ENCODE results near the gene CHN2. TPM values are rescaled to one million over a fixed set of nuclear protein-coding genes. Genes with fewer than 3 reads are reported as not detected.
A peak's percentile ranks its signal among the peaks of the same experiment; 100 is the strongest.
"Not testable (repeated sequence)": the region's sequence is repeated elsewhere in the genome, so short reads cannot be mapped to it uniquely, and the experiment has no call there.

CHN2 gene
- total RNA-seq, 6 donors from 2014 or later, result 6.2 to 13.7 (median 11.2) TPM

DNA sequence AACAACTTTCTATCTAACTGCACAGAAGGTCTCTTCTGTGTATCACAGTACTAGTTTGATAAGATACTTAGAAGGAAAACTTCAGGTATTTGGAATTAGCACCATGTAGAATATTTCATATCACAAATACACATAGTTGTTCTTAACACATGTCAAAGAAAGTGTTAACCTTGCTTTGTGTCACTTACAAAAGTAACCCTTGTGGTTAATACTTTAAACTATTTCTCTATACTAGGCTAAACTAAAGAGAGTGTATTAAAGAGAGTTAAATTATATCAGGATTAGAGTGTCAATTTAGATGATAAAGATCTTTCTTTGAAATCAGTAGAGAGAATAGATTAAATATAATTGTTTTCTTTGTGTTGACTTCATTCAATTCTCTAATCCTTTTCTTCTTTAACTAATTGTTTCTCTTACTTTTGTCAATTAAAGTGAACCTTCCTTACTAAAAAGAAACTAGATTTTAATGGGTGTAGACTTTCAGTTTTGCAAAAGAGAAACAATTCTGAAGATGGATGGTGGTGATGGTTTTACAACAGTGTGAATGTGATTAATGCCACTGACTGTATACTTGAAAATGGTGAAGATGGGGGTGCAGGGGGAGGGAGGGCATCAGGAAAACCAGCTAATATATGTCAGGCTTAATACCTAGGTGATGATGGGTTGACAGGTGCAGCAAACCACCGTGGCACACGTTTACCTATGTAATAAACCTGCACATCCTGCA lies 67.8 kb downstream of the CHN2 start:
- TF ChIP-seq POLR2A (IDR thresholded peaks at IDR 0.05) (no peak), EP300 (IDR thresholded peaks at IDR 0.05) (no peak), POLR2AphosphoS5 (IDR thresholded peaks at IDR 0.05) (no peak)
- TF ChIP-seq, protein P1, sequence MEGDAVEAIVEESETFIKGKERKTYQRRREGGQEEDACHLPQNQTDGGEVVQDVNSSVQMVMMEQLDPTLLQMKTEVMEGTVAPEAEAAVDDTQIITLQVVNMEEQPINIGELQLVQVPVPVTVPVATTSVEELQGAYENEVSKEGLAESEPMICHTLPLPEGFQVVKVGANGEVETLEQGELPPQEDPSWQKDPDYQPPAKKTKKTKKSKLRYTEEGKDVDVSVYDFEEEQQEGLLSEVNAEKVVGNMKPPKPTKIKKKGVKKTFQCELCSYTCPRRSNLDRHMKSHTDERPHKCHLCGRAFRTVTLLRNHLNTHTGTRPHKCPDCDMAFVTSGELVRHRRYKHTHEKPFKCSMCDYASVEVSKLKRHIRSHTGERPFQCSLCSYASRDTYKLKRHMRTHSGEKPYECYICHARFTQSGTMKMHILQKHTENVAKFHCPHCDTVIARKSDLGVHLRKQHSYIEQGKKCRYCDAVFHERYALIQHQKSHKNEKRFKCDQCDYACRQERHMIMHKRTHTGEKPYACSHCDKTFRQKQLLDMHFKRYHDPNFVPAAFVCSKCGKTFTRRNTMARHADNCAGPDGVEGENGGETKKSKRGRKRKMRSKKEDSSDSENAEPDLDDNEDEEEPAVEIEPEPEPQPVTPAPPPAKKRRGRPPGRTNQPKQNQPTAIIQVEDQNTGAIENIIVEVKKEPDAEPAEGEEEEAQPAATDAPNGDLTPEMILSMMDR (IDR thresholded peaks at IDR 0.05), result no peak
- H3K4me3 ChIP-seq, result no peak overlapping the region
- no peak for ATAC-seq (ENCODE audit: low FRiP score in 2 of 2)
- H3K36me3 ChIP-seq, result no peaks in the 10 kb centered on the region
- 86 to 92% methylated on average over 2 of the region's 2 CpGs for WGBS, 2 donors
- no peaks in the 10 kb centered on the region for H3K9me3 ChIP-seq
- H3K4me1 ChIP-seq, result no peaks in the 10 kb centered on the region
- no peak overlapping the region for H3K27ac ChIP-seq
- DNase-seq, result no peak
- no peaks in the 10 kb centered on the region for H3K27me3 ChIP-seq

DNA sequence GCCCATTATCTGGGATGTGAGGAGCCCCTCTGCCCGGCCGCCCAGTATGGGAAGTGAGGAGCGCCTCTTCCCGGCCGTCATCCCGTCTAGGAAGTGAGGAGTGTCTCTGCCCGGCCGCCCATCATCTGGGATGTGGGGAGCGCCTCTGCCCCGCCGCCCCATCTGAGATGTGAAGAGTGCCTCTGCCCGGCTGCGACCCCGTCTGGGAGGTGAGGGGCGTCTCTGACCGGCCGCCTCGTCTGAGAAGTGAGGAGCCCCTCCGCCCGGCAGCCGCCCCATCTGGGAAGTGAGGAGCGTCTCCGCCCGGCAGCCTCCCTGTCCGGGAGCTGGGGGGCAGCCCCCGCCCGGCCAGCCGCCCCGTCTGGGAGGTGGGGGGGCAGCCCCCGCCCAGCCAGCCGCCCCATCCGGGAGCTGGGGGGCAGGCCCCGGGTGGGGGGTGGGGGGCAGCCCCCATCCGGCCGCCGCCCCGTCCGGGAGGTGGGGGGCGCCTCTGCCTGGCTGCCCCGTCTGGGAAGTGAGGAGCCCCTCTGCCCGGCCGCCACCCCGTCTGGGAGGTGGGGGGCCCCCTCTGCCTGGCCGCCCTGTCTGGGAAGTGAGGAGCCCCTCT lies 69.1 kb downstream of the CHN2 start:
- H3K36me3 ChIP-seq, result not testable (repeated sequence)

DNA sequence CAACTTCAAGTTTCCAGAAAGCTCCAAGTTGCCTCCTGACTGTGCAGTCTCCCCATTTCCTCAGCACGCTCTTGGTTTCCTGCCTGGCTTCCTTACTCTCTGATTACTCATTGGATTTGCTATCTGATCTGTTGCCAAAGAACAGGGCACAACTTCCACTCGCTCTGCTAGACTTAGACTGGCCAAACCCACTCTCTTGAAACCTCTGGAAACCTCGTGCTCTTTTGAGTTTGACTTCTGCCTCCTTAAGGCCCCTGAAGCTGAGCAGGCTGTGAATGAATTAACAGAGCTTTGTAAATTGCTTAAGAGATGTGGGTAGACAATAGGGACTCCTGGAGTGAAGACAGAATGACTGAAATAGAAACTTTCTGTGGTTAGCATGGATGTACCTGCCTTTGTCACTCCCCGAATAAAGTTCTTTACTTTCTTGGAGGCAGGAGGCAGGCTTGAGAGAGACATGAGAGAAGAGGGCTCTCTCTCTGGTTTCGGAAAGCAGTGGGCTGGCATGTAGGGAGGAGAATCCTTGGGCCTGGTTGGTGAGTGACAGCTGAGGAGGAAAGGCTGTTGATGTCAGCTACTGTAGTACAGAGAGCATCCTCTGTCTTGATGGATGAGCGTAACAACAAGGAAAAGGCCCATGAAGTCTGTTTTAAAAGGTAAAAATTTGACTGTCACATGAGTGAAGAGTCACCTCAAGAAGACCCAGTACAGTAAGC lies 70.8 kb downstream of the CHN2 start:
- Histone ChIP-seq H3K9me3 (no peaks in the 10 kb centered on the region), H3K27me3 (no peaks in the 10 kb centered on the region), H3K4me1 (no peaks in the 10 kb centered on the region), H3K27ac (no peak overlapping the region), H3K4me3 (no peak overlapping the region), H3K36me3 (no peaks in the 10 kb centered on the region)
- no peak for TF ChIP-seq EP300 (IDR thresholded peaks at IDR 0.05)
- TF ChIP-seq, protein P1 (IDR thresholded peaks at IDR 0.05), result no peak
- no peak for TF ChIP-seq POLR2A (IDR thresholded peaks at IDR 0.05)
- TF ChIP-seq POLR2AphosphoS5 (IDR thresholded peaks at IDR 0.05), result no peak
- DNase-seq (no peak), ATAC-seq (ENCODE audit: low FRiP score in 2 of 2) (peak in 1 of 2 donors; percentile 72)
- WGBS, 2 donors, result 56 to 61% methylated on average over 6 of the region's 6 CpGs

More for the DNA sequence above, 69.1 kb downstream of the CHN2 start:
- not testable (repeated sequence) for H3K4me3 ChIP-seq; H3K4me1 ChIP-seq; H3K27me3 ChIP-seq; H3K9me3 ChIP-seq; ATAC-seq (ENCODE audit: low FRiP score in 2 of 2); H3K27ac ChIP-seq
- peak in 1 of 2 donors; percentile 60 for DNase-seq
- 93 to 100% methylated on average over 3 to 10 of the region's 44 CpGs for WGBS, 2 donors

GRCh38 chr7:29269935-29270334 lies 75.4 kb downstream of the CHN2 start:
- ATAC-seq (ENCODE audit: low FRiP score in 2 of 2) (no peak), DNase-seq (no peak)
- H3K27me3 ChIP-seq, result no peaks in the 10 kb centered on the region
- no peaks in the 10 kb centered on the region for H3K36me3 ChIP-seq
- H3K9me3 ChIP-seq, result no peaks in the 10 kb centered on the region
- TF ChIP-seq, protein P1 (IDR thresholded peaks at IDR 0.05), result no peak
- TF ChIP-seq EP300 (IDR thresholded peaks at IDR 0.05), result no peak
- no peak for TF ChIP-seq POLR2AphosphoS5 (IDR thresholded peaks at IDR 0.05)
- TF ChIP-seq POLR2A (IDR thresholded peaks at IDR 0.05), result no peak
- H3K4me1 ChIP-seq, result no peaks in the 10 kb centered on the region
- WGBS, 2 donors, result 73 to 97% methylated on average over 1 of the region's 1 CpG
- no peak overlapping the region for H3K4me3 ChIP-seq
- no peak overlapping the region for H3K27ac ChIP-seq

- peak in 1 of 2 donors; percentile 36 for ATAC-seq (ENCODE audit: low FRiP score in 2 of 2)
These were observed 76.2 kb downstream of the CHN2 start for GRCh38 chr7:29270594-29271318.

More at GRCh38 chr7:29270594-29271318, 76.2 kb downstream of the CHN2 start:
- no peak overlapping the region for H3K4me3 ChIP-seq
- TF ChIP-seq POLR2A (IDR thresholded peaks at IDR 0.05), result no peak
- no peak for TF ChIP-seq POLR2AphosphoS5 (IDR thresholded peaks at IDR 0.05)
- 29 to 43% methylated on average over 4 of the region's 4 CpGs for WGBS, 2 donors
- H3K36me3 ChIP-seq, result no peaks in the 10 kb centered on the region
- DNase-seq, result no peak
- H3K9me3 ChIP-seq, result no peaks in the 10 kb centered on the region
- no peaks in the 10 kb centered on the region for H3K27me3 ChIP-seq
- no peaks in the 10 kb centered on the region for H3K4me1 ChIP-seq
- H3K27ac ChIP-seq, result no peak overlapping the region

Data from upper lobe of left lung (tissue), 6 donors.